Suppressor macrophage treated with lipopolysaccharide for 1 hour (primary cell): ENCODE measurements around the gene ASCC2.

ENCODE experiments used
- DNase-seq, 3 donors: peaks; one replicate each; pipeline ENCODE4 v3.0.0-alpha.2; 2020 to 2022

Gene ASCC2

GRCh38 chr22:29816128-29816527 is 21.9 kb downstream of the ASCC2 start:
- no peak for DNase-seq

- no peak for DNase-seq
These were observed 22.5 kb downstream of the ASCC2 start for GRCh38 chr22:29815580-29815979.

GRCh38 chr22:29814003-29814402 is 24.1 kb downstream of the ASCC2 start:
- DNase-seq, result no peak

GRCh38 chr22:29813563-29813962 is 24.5 kb downstream of the ASCC2 start:
- no peak for DNase-seq

- no peak for DNase-seq
These were observed 24.9 kb downstream of the ASCC2 start for GRCh38 chr22:29813126-29813525.

GRCh38 chr22:29811377-29811776 is 26.7 kb downstream of the ASCC2 start:
- DNase-seq, result no peak

- no peak for DNase-seq
These were observed 27.9 kb downstream of the ASCC2 start for GRCh38 chr22:29810216-29810615.

- DNase-seq, result no peak
These were observed 31.9 kb downstream of the ASCC2 start for GRCh38 chr22:29806196-29806595.

GRCh38 chr22:29804985-29805384 is 33.1 kb downstream of the ASCC2 start:
- no peak for DNase-seq

GRCh38 chr22:29803190-29803589 is 34.9 kb downstream of the ASCC2 start:
- no peak for DNase-seq

- DNase-seq, result no peak
These were observed 36.3 kb downstream of the ASCC2 start for GRCh38 chr22:29801796-29802195.

GRCh38 chr22:29801153-29801552 is 36.9 kb downstream of the ASCC2 start:
- no peak for DNase-seq

- peak; percentile 89 to 92 (median 90) for DNase-seq
These were observed 38.8 kb downstream of the ASCC2 start for GRCh38 chr22:29799217-29799680.

GRCh38 chr22:29798801-29799200 is 39.3 kb downstream of the ASCC2 start:
- DNase-seq, result no peak

GRCh38 chr22:29798318-29798717 is 39.8 kb downstream of the ASCC2 start:
- DNase-seq, result no peak

GRCh38 chr22:29797351-29797750 is 40.7 kb downstream of the ASCC2 start:
- peak; percentile 66 to 74 (median 69) for DNase-seq

GRCh38 chr22:29795663-29796062 is 42.4 kb downstream of the ASCC2 start:
- no peak for DNase-seq

- DNase-seq, result no peak
These were observed 44.7 kb downstream of the ASCC2 start for GRCh38 chr22:29793396-29793795.

GRCh38 chr22:29790061-29790460 is 48.0 kb downstream of the ASCC2 start:
- DNase-seq, result no peak

GRCh38 chr22:29788339-29789279 is 49.5 kb downstream of the ASCC2 start:
- no peak for DNase-seq

GRCh38 chr22:29787371-29787980 is 50.6 kb downstream of the ASCC2 start:
- DNase-seq, result no peak

GRCh38 chr22:29786031-29786430 is 52.0 kb downstream of the ASCC2 start:
- DNase-seq, result no peak

- DNase-seq, result no peak
These were observed 53.4 kb downstream of the ASCC2 start for GRCh38 chr22:29784451-29785361.
